Right cardiac atrium (tissue), 5 donors: ENCODE measurements around the gene SPDYE16. TPM values are rescaled to one million over a fixed set of nuclear protein-coding genes. Genes with fewer than 3 reads are reported as not detected.
"Not testable (repeated sequence)": the region's sequence is repeated elsewhere in the genome, so short reads cannot be mapped to it uniquely, and the experiment has no call there.

Experiments used
- ATAC-seq, 2 donors: fragments of 200-7000 bp; cut with Tn5 transposase; one replicate each; pipeline versions ENCODE4 v1.8.0 to v1.9.1; 2020; ENCODE audit warnings: moderate library complexity in 2 of 2, mild to moderate bottlenecking in 1 of 2
- DNase-seq, 3 donors: peaks; one replicate each; pipeline ENCODE4 v3.0.0-alpha.2; 2020
- H3K27ac ChIP-seq: one replicate; pipeline ENCODE4 v1.5.1; 2013; ENCODE audit warnings: mild to moderate bottlenecking, low read length, control low read depth, moderate library complexity
- H3K27me3 ChIP-seq: one replicate; pipeline ENCODE4 v1.6.1; 2013; ENCODE audit not compliant: control insufficient read depth, insufficient read depth
- H3K4me1 ChIP-seq: one replicate; pipeline ENCODE4 v1.6.1; 2013; ENCODE audit warnings: low read length; ENCODE audit not compliant: control insufficient read depth, insufficient read depth
- H3K4me3 ChIP-seq: one replicate; pipeline ENCODE4 v1.5.1; 2013; ENCODE audit warnings: low read length, control low read depth
- H3K9me3 ChIP-seq: one replicate; pipeline ENCODE4 v1.6.1; 2013; ENCODE audit warnings: low read length; ENCODE audit not compliant: control insufficient read depth
- WGBS: extraction: QIAGEN DNeasy Blood & Tissue Kit; methylation state at CpG from one replicate; pipeline ENCODE4 v1.1.7; 2013; 5-methylcytosine and 5-hydroxymethylcytosine counted together
- intact Hi-C, 4 donors: fragments of 100-400 bp; cut with DNase I; formaldehyde crosslinking; loops; one replicate each; pipeline versions ENCODE4 v1.11.0 to v1.14.0; 2022 to 2023
- polyA plus RNA-seq: library from polyadenylated mRNA; stranded (reverse); fragments of 200-250 nt; gene quantifications from one replicate; pipeline ENCODE4 v1.2.3, GENCODE V29; 2013
- total RNA-seq, 4 donors: library from RNA; stranded (reverse); fragmentation: NEBNext Ultra II Directional; extraction: Animal tissue kit (Norgen Biotek cat#: 25700); gene quantifications; one replicate each; pipeline ENCODE4 v1.2.1, GENCODE V29; 2021
- donor health status: healthy with polysubstance abuse.
- donor health status: DM: no; HTN: yes; CAD: no.
- donor health status: DM: no; HTN: no; CAD: no.
- donor health status: DM: no; HTN: yes; CAD: no; lungs with severe emphysema.
- donor health status: DM: yes; HTN: yes; CAD: no.

The SPDYE16 gene
- total and polyA plus RNA-seq, 5 donors: 0.09 to 0.26 (median 0.17) TPM; not detected in 2

GRCh38 chr7:76502224-76502623 lies 40.9 kb downstream of the SPDYE16 start:
- H3K27ac ChIP-seq: not testable (repeated sequence)
- intact Hi-C loops: loop anchor here in 1 of 4 donors (10.0 kb wide), 1 partner anchor 493 kb away; no protein-coding TSS in a partner anchor
- 78% methylated on average over 13 of the region's 13 CpGs for WGBS

DNA sequence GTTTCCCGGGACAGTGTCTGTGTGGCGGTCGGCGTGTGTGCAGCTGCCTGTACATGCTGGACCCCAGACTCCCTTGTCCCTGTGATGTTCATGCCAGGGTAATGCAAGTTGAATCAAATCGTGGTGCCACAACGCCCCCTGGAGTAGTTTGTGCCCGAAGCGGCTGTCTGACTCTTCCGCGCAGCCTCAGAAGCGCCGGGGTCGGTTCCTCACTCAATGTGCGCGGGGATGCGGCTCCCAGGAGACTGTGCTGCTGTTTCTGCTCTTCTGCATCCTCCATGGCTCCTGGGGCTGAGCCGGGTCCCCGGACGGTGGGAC lies 43.2 kb downstream of the SPDYE16 start:
- ATAC-seq, H3K27me3 ChIP-seq, DNase-seq, H3K27ac ChIP-seq, H3K9me3 ChIP-seq, H3K4me3 ChIP-seq, H3K4me1 ChIP-seq: not testable (repeated sequence)
- intact Hi-C loops: loop anchor here in 1 of 4 donors (10.0 kb wide), 1 partner anchor 495 kb away; no protein-coding TSS in a partner anchor
- 51% methylated on average over 8 of the region's 19 CpGs for WGBS

More at GRCh38 chr7:76502224-76502623, 40.9 kb downstream of the SPDYE16 start:
- H3K4me3 ChIP-seq, ATAC-seq, H3K4me1 ChIP-seq, H3K9me3 ChIP-seq, H3K27me3 ChIP-seq: not testable (repeated sequence)
- peak in 1 of 3 donors; percentile 12 for DNase-seq

- H3K4me1 ChIP-seq, ATAC-seq, H3K27ac ChIP-seq, H3K9me3 ChIP-seq, H3K27me3 ChIP-seq, intact Hi-C loops, H3K4me3 ChIP-seq, DNase-seq: not testable (repeated sequence)
- WGBS: 76% methylated on average over 15 of the region's 28 CpGs
Observed at GRCh38 chr7:76499201-76499923, 43.7 kb downstream of the SPDYE16 start.

DNA sequence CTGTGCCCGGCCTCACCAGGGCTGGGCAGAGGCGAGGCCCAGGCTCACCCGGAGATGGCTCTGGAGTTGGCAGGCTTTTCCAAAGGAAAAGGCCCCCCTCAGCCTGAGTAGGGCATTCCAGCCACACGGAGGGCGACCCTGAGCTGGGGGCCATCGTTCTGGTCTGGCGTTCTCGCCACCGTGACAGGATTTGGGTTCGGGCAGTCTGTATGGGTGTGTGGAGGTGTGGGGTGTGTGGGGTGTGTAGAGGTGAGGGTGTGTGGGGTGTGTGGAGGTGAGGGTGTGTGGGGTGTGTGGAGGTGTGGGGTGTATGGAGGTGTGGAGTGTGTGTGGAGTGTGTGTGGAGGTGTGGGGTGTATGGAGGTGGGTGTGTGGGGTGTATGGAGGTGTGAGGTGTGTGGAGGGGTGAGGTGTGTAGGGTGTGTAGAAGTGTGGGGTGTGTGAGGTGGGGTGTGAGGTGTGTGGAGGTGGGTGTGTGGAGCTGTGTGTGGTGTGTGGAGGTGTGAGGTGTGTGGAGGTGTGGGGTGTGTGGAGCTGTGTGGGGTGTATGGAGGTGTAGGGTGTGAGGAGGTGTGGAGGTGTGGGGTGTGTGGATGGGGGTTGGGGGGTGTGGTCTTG lies 44.4 kb downstream of the SPDYE16 start:
- 92% methylated on average over 7 of the region's 10 CpGs for WGBS

GRCh38 chr7:76497918-76498582 lies 45.0 kb downstream of the SPDYE16 start:
- intact Hi-C loops, H3K4me1 ChIP-seq, H3K27ac ChIP-seq, H3K9me3 ChIP-seq, H3K4me3 ChIP-seq, H3K27me3 ChIP-seq, DNase-seq, ATAC-seq: not testable (repeated sequence)
- 80% methylated on average over 12 of the region's 27 CpGs for WGBS

More for the DNA sequence above, 44.4 kb downstream of the SPDYE16 start:
- intact Hi-C loops, H3K4me1 ChIP-seq, DNase-seq, H3K9me3 ChIP-seq, H3K4me3 ChIP-seq, H3K27me3 ChIP-seq, ATAC-seq, H3K27ac ChIP-seq: not testable (repeated sequence)

- H3K9me3 ChIP-seq, H3K4me3 ChIP-seq, ATAC-seq, DNase-seq, H3K27ac ChIP-seq, intact Hi-C loops, H3K27me3 ChIP-seq, H3K4me1 ChIP-seq: not testable (repeated sequence)
- WGBS: 92% methylated on average over 15 of the region's 16 CpGs
Observed at GRCh38 chr7:76495717-76496116, 47.4 kb downstream of the SPDYE16 start.

DNA sequence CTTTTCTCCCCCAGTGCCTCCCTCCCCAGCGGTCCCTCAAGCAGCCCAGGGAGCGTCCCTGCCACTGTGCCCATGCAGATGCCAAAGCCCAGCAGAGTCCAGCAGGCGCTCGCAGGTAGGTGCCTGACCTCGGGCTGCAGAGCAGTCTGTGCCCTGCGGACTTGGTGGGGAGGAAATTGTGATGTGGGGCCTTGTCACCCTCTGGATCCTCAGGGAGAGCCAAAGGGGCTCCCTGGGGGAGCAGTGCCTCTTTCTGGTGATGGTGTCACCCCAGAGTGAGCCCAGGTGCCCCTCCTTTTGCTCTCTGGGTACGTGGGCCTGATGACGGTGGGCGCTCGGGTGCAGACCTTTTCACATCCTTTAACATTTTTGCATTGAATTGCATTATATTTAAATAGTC lies 51.0 kb downstream of the SPDYE16 start:
- intact Hi-C loops, ATAC-seq, H3K9me3 ChIP-seq, H3K27ac ChIP-seq, H3K4me1 ChIP-seq, H3K27me3 ChIP-seq, H3K4me3 ChIP-seq: not testable (repeated sequence)
- DNase-seq: peak in 1 of 3 donors; percentile 22
- WGBS: 99% methylated on average over 4 of the region's 10 CpGs

DNA sequence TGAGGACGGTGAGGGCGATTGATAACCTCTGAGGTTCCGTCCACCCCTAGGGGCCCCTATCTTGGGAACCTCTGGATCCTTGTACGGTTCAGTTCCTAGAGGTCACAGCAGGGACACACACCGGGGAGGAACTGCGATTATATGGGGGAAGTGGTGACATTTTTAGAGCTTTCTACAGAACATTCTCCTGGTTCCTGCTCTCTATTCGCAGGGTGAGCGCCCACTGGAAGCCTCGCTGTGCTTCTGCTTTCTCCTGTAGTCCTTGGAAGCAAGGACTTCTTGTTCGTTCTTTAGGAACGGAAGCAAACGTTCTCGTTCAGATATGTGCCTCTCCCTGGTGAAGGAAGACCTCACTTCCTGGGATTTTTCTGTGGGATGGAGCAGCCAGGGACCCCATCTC lies 55.1 kb downstream of the SPDYE16 start:
- intact Hi-C loops, ATAC-seq, H3K27me3 ChIP-seq, H3K9me3 ChIP-seq, H3K4me1 ChIP-seq, H3K27ac ChIP-seq, H3K4me3 ChIP-seq: not testable (repeated sequence)
- 78% methylated on average over 6 of the region's 13 CpGs for WGBS
- DNase-seq: peak in 2 of 3 donors; percentile 41 to 61

DNA sequence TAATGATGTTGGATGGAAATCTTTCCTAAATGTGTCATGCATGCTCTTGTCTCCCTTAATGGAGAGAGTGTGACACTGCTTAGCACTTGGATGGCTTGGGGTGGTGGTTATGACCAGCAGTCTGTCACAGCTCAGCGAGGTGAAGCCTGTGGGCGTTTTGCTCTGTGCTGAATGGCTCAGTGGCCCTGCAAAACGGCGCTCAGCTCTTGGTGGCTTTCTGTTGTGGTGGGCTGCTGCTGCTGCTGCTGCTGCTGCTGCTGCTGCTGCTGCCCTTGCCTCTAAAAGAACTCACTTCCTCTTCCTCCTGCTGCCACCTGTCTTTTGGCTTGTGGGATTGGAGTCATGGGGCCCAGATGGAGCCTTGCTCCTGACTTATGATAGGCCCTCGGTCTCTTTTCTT lies 56.5 kb downstream of the SPDYE16 start:
- H3K27me3 ChIP-seq, H3K4me1 ChIP-seq, H3K27ac ChIP-seq, H3K9me3 ChIP-seq, intact Hi-C loops, H3K4me3 ChIP-seq: not testable (repeated sequence)
- DNase-seq: peak in 1 of 3 donors; percentile 7
- ATAC-seq: peak in 1 of 2 donors; percentile 55
- 41% methylated on average over 2 of the region's 5 CpGs for WGBS

- WGBS: 44% methylated on average over 5 of the region's 20 CpGs
- peak in 1 of 3 donors; percentile 9 for DNase-seq
- H3K27ac ChIP-seq, H3K27me3 ChIP-seq, H3K4me3 ChIP-seq, H3K4me1 ChIP-seq, H3K9me3 ChIP-seq, intact Hi-C loops: not testable (repeated sequence)
- peak; percentile 67 to 68 for ATAC-seq
Observed at GRCh38 chr7:76485822-76486610, 57.1 kb downstream of the SPDYE16 start.
